VCaP (cell line): Measurements from ENCODE around the gene TRIO.

Experiments
- H3K27ac ChIP-seq: fragments of 450-650 bp; 2 replicates; pipeline ENCODE4 v1.5.1; 2017
- TF ChIP-seq, protein P1 (sequence below): fragments of 450-650 bp; conservative IDR thresholded peaks from 2 replicates; pipeline ENCODE4 v1.5.1; 2017; ENCODE audit warnings: mild to moderate bottlenecking, moderate library complexity

Gene TRIO

DNA sequence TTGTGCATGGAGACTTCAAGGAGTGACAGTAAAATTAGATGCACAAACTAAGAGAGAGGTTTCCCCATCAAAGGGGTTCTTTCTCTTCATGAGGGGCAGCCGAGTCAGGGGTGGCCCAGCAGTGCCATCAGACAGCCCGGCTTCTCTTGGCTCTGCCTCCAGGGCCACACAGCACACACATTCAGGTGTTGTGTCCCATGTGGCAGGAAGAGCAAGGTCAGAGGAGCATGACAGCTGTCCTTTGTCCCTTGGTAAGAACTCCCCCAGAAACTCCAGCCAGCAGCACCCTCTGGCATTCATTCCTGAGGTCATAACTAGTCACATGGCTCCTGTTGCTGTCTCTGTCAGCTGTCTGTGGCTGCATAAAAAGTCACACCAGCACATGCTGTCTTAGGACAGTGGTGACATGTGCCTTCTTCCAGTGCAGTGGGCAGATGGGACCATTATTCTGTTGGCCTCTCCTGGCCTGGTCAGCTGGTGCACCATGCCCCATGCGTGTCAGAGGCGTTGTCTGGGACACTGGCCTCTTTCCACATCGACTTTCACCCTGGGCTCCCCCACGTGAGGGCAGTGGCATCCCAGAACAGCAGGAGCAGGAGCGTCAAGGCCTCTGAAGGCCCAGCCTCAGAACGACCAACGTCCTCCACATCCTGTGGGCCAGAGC, 360.0 kb downstream of the TRIO start:
- H3K27ac ChIP-seq: no peak overlapping the region
- TF ChIP-seq, protein P1, sequence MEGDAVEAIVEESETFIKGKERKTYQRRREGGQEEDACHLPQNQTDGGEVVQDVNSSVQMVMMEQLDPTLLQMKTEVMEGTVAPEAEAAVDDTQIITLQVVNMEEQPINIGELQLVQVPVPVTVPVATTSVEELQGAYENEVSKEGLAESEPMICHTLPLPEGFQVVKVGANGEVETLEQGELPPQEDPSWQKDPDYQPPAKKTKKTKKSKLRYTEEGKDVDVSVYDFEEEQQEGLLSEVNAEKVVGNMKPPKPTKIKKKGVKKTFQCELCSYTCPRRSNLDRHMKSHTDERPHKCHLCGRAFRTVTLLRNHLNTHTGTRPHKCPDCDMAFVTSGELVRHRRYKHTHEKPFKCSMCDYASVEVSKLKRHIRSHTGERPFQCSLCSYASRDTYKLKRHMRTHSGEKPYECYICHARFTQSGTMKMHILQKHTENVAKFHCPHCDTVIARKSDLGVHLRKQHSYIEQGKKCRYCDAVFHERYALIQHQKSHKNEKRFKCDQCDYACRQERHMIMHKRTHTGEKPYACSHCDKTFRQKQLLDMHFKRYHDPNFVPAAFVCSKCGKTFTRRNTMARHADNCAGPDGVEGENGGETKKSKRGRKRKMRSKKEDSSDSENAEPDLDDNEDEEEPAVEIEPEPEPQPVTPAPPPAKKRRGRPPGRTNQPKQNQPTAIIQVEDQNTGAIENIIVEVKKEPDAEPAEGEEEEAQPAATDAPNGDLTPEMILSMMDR: no peak

DNA sequence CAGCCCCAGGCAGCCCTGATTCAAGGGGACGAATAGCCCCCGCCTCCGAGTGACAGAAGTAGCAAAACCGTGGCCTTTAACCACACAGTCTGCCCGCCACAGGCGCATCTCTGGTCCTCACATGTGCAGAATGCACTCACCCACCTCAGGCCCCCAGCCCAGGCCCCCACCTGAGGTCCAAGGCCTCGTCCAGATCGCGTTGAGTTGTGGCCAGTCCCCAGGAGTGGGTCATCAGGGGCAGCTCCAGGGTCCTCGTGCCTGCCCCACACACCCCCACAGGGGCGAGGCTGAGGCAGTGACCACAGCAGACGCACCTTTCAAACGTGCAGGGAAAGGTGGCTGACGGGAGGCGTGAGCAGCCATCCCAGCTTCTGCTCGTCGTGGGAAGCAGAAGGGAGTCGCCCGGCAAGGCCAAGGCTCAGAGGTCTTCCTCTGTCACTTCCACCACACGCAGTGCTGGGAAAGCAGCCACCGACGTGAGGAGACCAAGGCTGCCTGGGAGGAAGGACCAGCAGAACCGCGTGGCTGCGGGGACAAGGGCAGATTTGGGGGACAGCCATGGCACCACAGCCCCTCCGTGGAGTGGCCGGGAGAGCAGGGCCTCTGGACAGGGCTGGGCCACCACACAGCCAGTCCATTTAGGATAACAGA, 360.7 kb downstream of the TRIO start:
- TF ChIP-seq, protein P1: no peak
- H3K27ac ChIP-seq: no peak overlapping the region

DNA sequence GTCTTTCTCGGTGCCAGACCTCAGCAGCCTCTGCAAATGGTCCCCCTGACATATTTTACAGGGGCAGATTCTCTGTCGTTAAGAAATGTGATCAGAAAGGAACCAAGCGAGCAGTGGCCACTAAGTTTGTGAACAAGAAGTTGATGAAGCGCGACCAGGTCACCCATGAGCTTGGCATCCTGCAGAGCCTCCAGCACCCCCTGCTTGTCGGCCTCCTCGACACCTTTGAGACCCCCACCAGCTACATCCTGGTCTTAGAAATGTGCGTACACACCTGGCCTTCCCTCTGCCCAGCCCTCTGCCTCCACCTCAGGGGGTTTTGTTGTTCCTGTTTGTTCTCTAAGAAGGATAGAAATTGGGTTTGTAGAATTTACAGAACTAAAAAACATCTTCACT, 361.2 kb downstream of the TRIO start:
- TF ChIP-seq, protein P1: no peak

DNA sequence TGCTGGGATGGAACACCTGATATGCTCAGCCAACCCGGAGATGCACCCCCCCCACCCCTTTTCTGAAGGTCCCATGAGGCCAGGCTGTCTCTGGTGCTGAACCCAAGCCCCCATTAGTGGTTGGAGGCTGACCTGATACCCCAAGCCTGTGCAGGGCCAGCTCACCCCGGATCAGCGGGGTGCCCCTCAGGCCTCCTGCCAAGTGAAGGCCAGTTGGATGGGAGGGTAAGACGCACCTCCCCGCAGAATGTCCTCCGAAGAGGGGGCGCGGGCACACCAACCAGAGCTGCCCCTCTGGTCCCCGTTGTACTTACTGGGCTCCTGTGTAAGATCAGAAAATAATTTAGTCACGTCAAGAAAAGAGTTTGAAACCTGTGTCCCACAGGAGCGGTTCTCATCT, 361.7 kb downstream of the TRIO start:
- H3K27ac ChIP-seq: no peak overlapping the region
- TF ChIP-seq, protein P1: no peak

More for the DNA sequence above, 361.2 kb downstream of the TRIO start:
- no peak overlapping the region for H3K27ac ChIP-seq

DNA sequence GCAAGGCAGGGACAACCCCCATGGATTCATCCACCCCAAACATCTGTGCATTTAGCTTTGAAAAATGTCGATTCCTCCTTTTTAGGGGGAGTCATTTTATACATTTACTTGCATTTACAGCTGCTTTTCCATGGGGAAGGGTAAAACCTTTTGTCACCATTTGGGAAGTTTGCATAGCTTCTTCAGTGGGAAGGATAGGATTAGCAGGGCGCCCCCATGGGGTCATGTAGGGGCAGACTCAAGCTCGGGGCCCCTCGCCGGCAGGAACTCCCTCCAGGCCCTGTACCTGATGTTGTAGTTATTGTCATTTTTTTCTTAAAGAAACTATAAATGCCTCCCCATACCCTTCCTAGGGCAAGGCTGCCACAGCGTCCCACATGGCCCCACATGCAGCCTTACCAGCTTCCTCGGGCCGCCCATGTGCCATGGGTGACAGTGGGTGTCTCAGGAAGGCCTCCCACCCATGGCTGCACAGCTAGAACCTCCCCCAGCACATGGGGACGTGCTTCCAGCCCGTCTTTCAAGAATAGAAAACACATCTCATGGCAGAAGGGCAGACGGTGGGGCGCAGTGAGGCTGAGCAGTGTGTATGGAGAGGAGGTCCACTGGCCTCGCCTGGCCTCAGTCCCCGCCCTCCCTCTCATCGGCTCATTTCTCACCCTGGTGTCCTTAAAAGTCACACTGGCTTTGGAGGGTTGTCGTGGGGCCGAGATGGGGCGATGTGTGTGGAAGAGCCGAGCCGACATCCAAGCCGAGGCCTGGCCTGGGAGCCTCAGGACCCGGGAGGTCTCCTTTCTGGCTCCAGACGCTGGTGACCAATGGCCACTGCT, 362.4 kb downstream of the TRIO start:
- TF ChIP-seq, protein P1: no peak
- H3K27ac ChIP-seq: no peak overlapping the region

DNA sequence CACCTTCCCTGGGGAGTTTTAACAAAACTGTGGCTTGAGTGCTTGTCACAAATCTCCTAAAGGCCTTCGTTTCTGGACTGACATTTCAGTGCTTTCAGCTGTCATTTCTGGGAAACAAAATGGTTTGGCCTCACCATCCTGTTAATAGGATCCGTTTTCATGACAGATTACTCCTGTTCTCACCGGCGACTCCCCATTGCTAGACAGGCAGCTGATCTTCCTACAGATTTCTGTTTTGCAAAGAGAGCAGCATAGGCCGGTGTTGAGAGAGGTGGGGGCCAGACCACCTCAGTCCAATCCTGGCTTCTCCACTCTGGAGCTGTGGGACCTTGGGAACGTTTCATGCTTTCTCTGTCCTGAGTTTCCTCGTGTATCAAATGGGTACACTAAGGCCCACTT, 363.0 kb downstream of the TRIO start:
- TF ChIP-seq, protein P1: no peak
- no peak overlapping the region for H3K27ac ChIP-seq

DNA sequence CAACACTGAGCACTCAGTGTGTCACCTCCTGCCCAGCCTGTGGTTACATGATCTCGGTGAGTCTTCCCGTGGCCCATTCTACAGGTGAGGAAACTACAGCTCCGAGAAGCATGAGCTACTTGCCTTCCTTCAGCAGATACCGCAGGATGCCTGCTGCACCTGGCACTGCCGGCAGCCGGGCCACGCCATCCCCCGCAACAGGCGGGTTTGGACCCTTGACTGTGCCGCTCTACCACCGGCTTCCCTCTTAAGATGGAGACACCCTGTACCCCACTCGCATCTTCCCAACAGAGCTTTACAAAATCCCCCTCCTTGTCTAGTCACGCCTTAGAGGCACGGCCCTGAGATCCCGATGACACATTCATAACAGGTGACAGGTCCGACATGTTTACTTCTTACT, 363.5 kb downstream of the TRIO start:
- TF ChIP-seq, protein P1: no peak
- H3K27ac ChIP-seq: no peak overlapping the region
